ENCODE results near the gene CFAP61. TPM values are rescaled to one million over a fixed set of nuclear protein-coding genes. Genes with fewer than 3 reads are reported as not detected.
"Not testable (repeated sequence)": the region's sequence is repeated elsewhere in the genome, so short reads cannot be mapped to it uniquely, and the experiment has no call there.

CFAP61 gene
- total and polyA plus RNA-seq, 2 donors, result 0.23 to 0.24 TPM

DNA sequence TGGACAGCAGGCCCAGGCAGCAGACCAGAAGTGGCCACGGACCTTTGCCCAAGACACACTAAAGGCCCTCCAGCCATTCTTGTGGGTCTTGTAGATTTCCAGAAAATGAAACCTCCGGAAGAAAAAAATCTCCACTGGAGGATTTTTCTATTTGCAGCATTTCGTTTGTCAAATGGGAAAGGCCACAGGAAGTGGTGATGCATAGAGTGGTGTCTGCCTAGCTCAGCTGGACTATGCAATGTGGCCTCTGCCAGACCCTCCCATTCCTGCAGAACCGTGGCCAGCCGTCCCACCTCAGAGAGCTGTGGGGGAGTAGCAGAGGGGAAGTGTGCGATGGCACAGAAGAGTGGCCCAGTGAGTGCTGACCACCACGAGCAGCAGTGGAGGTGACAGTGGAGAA, 291.6 kb downstream of the CFAP61 start:
- 84% methylated on average over 7 of the region's 7 CpGs for WGBS
- no peaks in the 10 kb centered on the region for H3K36me3 ChIP-seq (ENCODE audit: control insufficient read depth in 2 of 2, insufficient read depth in 2 of 2, low read length in 1 of 2)
- DNase-seq (ENCODE audit: low read depth in 6 of 9, low spot score in 9 of 9), result no peak
- no peak overlapping the region for H3K27ac ChIP-seq (ENCODE audit: low read depth in 1 of 2, low read length in 1 of 2)
- H3K9me3 ChIP-seq (ENCODE audit: control insufficient read depth in 2 of 2, insufficient read depth in 1 of 2, low read length in 1 of 2), result no peaks in the 10 kb centered on the region
- H3K4me1 ChIP-seq (ENCODE audit: control insufficient read depth in 2 of 2, insufficient read depth in 2 of 2, low read length in 2 of 2), result no peaks in the 10 kb centered on the region
- H3K4me3 ChIP-seq (ENCODE audit: low read length in 2 of 2), result no peak overlapping the region
- peaks cover 0 to 2% of the 10 kb centered on the region in 2 donors for H3K27me3 ChIP-seq (ENCODE audit: control insufficient read depth in 2 of 2, insufficient read depth in 1 of 2, low read length in 1 of 2)

GRCh38 chr20:20344476-20344875, 292.1 kb downstream of the CFAP61 start:
- H3K4me3 ChIP-seq (ENCODE audit: low read length in 2 of 2), result no peak overlapping the region
- no peaks in the 10 kb centered on the region for H3K36me3 ChIP-seq (ENCODE audit: control insufficient read depth in 2 of 2, insufficient read depth in 2 of 2, low read length in 1 of 2)
- peaks cover 0 to 2% of the 10 kb centered on the region in 2 donors for H3K27me3 ChIP-seq (ENCODE audit: control insufficient read depth in 2 of 2, insufficient read depth in 1 of 2, low read length in 1 of 2)
- no peaks in the 10 kb centered on the region for H3K4me1 ChIP-seq (ENCODE audit: control insufficient read depth in 2 of 2, insufficient read depth in 2 of 2, low read length in 2 of 2)
- 93% methylated on average over 4 of the region's 4 CpGs for WGBS
- H3K9me3 ChIP-seq (ENCODE audit: control insufficient read depth in 2 of 2, insufficient read depth in 1 of 2, low read length in 1 of 2), result no peaks in the 10 kb centered on the region
- no peak overlapping the region for H3K27ac ChIP-seq (ENCODE audit: low read depth in 1 of 2, low read length in 1 of 2)
- no peak for DNase-seq (ENCODE audit: low read depth in 6 of 9, low spot score in 9 of 9)

DNA sequence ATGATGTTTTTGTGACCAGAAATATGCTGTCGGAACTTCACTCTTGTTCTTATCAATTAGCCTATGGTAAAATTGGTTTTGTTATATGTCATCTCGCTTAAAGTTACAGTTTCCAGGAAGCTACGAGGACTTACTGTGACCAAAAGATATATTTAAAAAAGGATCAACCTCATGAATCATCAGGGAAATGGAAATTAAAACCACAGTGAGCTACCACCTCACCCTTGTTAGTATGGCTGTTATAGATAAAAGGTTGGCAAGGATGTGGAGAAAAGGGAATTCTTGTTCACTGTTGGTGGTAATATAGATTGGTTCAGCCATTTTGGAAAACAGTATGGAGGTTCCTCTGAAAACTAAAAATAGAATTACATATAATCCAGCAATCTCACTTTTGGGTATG, 301.2 kb downstream of the CFAP61 start:
- WGBS, result 64% methylated on average over 3 of the region's 3 CpGs
- DNase-seq (ENCODE audit: low read depth in 6 of 9, low spot score in 9 of 9), result no peak
- Histone ChIP-seq H3K36me3 (ENCODE audit: control insufficient read depth in 2 of 2, insufficient read depth in 2 of 2, low read length in 1 of 2) (no peaks in the 10 kb centered on the region), H3K4me1 (ENCODE audit: control insufficient read depth in 2 of 2, insufficient read depth in 2 of 2, low read length in 2 of 2) (no peaks in the 10 kb centered on the region), H3K9me3 (ENCODE audit: control insufficient read depth in 2 of 2, insufficient read depth in 1 of 2, low read length in 1 of 2) (peaks cover 0 to 7% of the 10 kb centered on the region in 2 donors), H3K4me3 (ENCODE audit: low read length in 2 of 2) (no peak overlapping the region), H3K27ac (ENCODE audit: low read depth in 1 of 2, low read length in 1 of 2) (no peak overlapping the region), H3K27me3 (ENCODE audit: control insufficient read depth in 2 of 2, insufficient read depth in 1 of 2, low read length in 1 of 2) (no peaks in the 10 kb centered on the region)

GRCh38 chr20:20355503-20355902, 303.2 kb downstream of the CFAP61 start:
- not testable (repeated sequence) for H3K36me3 ChIP-seq (ENCODE audit: control insufficient read depth in 2 of 2, insufficient read depth in 2 of 2, low read length in 1 of 2); H3K4me3 ChIP-seq (ENCODE audit: low read length in 2 of 2); H3K9me3 ChIP-seq (ENCODE audit: control insufficient read depth in 2 of 2, insufficient read depth in 1 of 2, low read length in 1 of 2); H3K27me3 ChIP-seq (ENCODE audit: control insufficient read depth in 2 of 2, insufficient read depth in 1 of 2, low read length in 1 of 2); H3K27ac ChIP-seq (ENCODE audit: low read depth in 1 of 2, low read length in 1 of 2); DNase-seq (ENCODE audit: low read depth in 6 of 9, low spot score in 9 of 9); H3K4me1 ChIP-seq (ENCODE audit: control insufficient read depth in 2 of 2, insufficient read depth in 2 of 2, low read length in 2 of 2)

GRCh38 chr20:20358801-20359200, 306.5 kb downstream of the CFAP61 start:
- Histone ChIP-seq H3K4me1 (ENCODE audit: control insufficient read depth in 2 of 2, insufficient read depth in 2 of 2, low read length in 2 of 2) (peaks cover 0 to 9% of the 10 kb centered on the region in 2 donors), H3K27me3 (ENCODE audit: control insufficient read depth in 2 of 2, insufficient read depth in 1 of 2, low read length in 1 of 2) (peaks cover 27 to 39% of the 10 kb centered on the region in 2 donors), H3K9me3 (ENCODE audit: control insufficient read depth in 2 of 2, insufficient read depth in 1 of 2, low read length in 1 of 2) (peaks cover 0 to 7% of the 10 kb centered on the region in 2 donors), H3K4me3 (ENCODE audit: low read length in 2 of 2) (no peak overlapping the region), H3K27ac (ENCODE audit: low read depth in 1 of 2, low read length in 1 of 2) (no peak overlapping the region), H3K36me3 (ENCODE audit: control insufficient read depth in 2 of 2, insufficient read depth in 2 of 2, low read length in 1 of 2) (no peaks in the 10 kb centered on the region)
- no peak for DNase-seq (ENCODE audit: low read depth in 6 of 9, low spot score in 9 of 9)

GRCh38 chr20:20359628-20360027, 307.3 kb downstream of the CFAP61 start:
- Histone ChIP-seq H3K4me3 (ENCODE audit: low read length in 2 of 2) (no peak overlapping the region), H3K27ac (ENCODE audit: low read depth in 1 of 2, low read length in 1 of 2) (no peak overlapping the region), H3K4me1 (ENCODE audit: control insufficient read depth in 2 of 2, insufficient read depth in 2 of 2, low read length in 2 of 2) (peaks cover 0 to 12% of the 10 kb centered on the region in 2 donors), H3K36me3 (ENCODE audit: control insufficient read depth in 2 of 2, insufficient read depth in 2 of 2, low read length in 1 of 2) (no peaks in the 10 kb centered on the region), H3K9me3 (ENCODE audit: control insufficient read depth in 2 of 2, insufficient read depth in 1 of 2, low read length in 1 of 2) (peaks cover 0 to 5% of the 10 kb centered on the region in 2 donors), H3K27me3 (ENCODE audit: control insufficient read depth in 2 of 2, insufficient read depth in 1 of 2, low read length in 1 of 2) (peaks cover 35 to 48% of the 10 kb centered on the region in 2 donors)
- 88% methylated on average over 6 of the region's 6 CpGs for WGBS
- no peak for DNase-seq (ENCODE audit: low read depth in 6 of 9, low spot score in 9 of 9)

DNA sequence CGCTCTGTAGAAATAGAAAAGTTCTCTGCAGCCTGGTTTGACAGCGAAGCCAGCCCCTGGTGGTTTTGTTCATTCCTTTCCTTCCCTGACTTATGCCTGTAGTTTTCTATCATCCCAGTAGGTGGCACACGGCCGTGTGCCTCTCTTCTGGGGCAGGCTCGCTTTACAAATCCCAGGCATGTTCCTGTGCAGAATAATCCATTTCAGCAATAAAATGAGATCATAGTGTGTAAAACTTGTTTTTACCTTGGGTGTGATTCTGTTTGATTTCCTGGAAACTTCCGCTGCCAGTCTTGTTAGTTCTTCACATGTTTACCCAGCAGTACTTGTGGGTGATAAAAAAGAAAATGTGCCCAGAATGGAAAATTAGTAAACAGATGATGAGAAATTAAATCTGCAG, 308.1 kb downstream of the CFAP61 start:
- H3K4me1 ChIP-seq (ENCODE audit: control insufficient read depth in 2 of 2, insufficient read depth in 2 of 2, low read length in 2 of 2), result peaks cover 0 to 14% of the 10 kb centered on the region in 2 donors
- H3K27ac ChIP-seq (ENCODE audit: low read depth in 1 of 2, low read length in 1 of 2), result no peak overlapping the region
- peaks cover 44 to 56% of the 10 kb centered on the region in 2 donors for H3K27me3 ChIP-seq (ENCODE audit: control insufficient read depth in 2 of 2, insufficient read depth in 1 of 2, low read length in 1 of 2)
- WGBS, result 1% methylated on average over 6 of the region's 6 CpGs
- no peaks in the 10 kb centered on the region for H3K9me3 ChIP-seq (ENCODE audit: control insufficient read depth in 2 of 2, insufficient read depth in 1 of 2, low read length in 1 of 2)
- no peak overlapping the region for H3K4me3 ChIP-seq (ENCODE audit: low read length in 2 of 2)
- no peaks in the 10 kb centered on the region for H3K36me3 ChIP-seq (ENCODE audit: control insufficient read depth in 2 of 2, insufficient read depth in 2 of 2, low read length in 1 of 2)
- DNase-seq (ENCODE audit: low read depth in 6 of 9, low spot score in 9 of 9), result peak in 8 of 9 donors; percentile 29 to 76 (median 46)

- peaks cover under 1 to 22% of the 10 kb centered on the region in 2 donors for H3K4me1 ChIP-seq (ENCODE audit: control insufficient read depth in 2 of 2, insufficient read depth in 2 of 2, low read length in 2 of 2)
- H3K27me3 ChIP-seq (ENCODE audit: control insufficient read depth in 2 of 2, insufficient read depth in 1 of 2, low read length in 1 of 2), result peaks cover 66 to 80% of the 10 kb centered on the region in 2 donors
- WGBS, result 4% methylated on average over 17 of the region's 17 CpGs
- peaks cover 0 to 9% of the 10 kb centered on the region in 2 donors for H3K9me3 ChIP-seq (ENCODE audit: control insufficient read depth in 2 of 2, insufficient read depth in 1 of 2, low read length in 1 of 2)
- H3K27ac ChIP-seq (ENCODE audit: low read depth in 1 of 2, low read length in 1 of 2), result no peak overlapping the region
- no peak overlapping the region for H3K4me3 ChIP-seq (ENCODE audit: low read length in 2 of 2)
- peak in 1 of 9 donors; percentile 32 for DNase-seq (ENCODE audit: low read depth in 6 of 9, low spot score in 9 of 9)
- H3K36me3 ChIP-seq (ENCODE audit: control insufficient read depth in 2 of 2, insufficient read depth in 2 of 2, low read length in 1 of 2), result no peaks in the 10 kb centered on the region
Measured at GRCh38 chr20:20362774-20363433, 310.6 kb downstream of the CFAP61 start.

GRCh38 chr20:20363434-20363798, 311.1 kb downstream of the CFAP61 start:
- WGBS, result 11% methylated on average over 15 of the region's 15 CpGs
- H3K36me3 ChIP-seq (ENCODE audit: control insufficient read depth in 2 of 2, insufficient read depth in 2 of 2, low read length in 1 of 2), result no peaks in the 10 kb centered on the region
- peaks cover 0 to 9% of the 10 kb centered on the region in 2 donors for H3K9me3 ChIP-seq (ENCODE audit: control insufficient read depth in 2 of 2, insufficient read depth in 1 of 2, low read length in 1 of 2)
- no peak overlapping the region for H3K4me3 ChIP-seq (ENCODE audit: low read length in 2 of 2)
- H3K27me3 ChIP-seq (ENCODE audit: control insufficient read depth in 2 of 2, insufficient read depth in 1 of 2, low read length in 1 of 2), result peaks cover 71 to 84% of the 10 kb centered on the region in 2 donors
- no peak for DNase-seq (ENCODE audit: low read depth in 6 of 9, low spot score in 9 of 9)
- H3K4me1 ChIP-seq (ENCODE audit: control insufficient read depth in 2 of 2, insufficient read depth in 2 of 2, low read length in 2 of 2), result peaks cover 3 to 22% of the 10 kb centered on the region in 2 donors
- no peak overlapping the region for H3K27ac ChIP-seq (ENCODE audit: low read depth in 1 of 2, low read length in 1 of 2)
